GM12878 (cell line): ENCODE measurements around the gene POLD2.

Experiments
- BACH1 ChIP-seq: fragments of 450-650 bp; IDR thresholded peaks from 2 replicates; pipeline ENCODE4 v1.6.1; 2017; ENCODE audit warnings: mild to moderate bottlenecking, borderline replicate concordance
- GABPA ChIP-seq: IDR thresholded peaks from 2 replicates; pipeline ENCODE4 v1.6.1; 2014; ENCODE audit warnings: antibody characterized with exemption, low read depth, mild to moderate bottlenecking, inconsistent platforms
- NRF1 ChIP-seq: conservative IDR thresholded peaks from 2 replicates; pipeline ENCODE4 v1.6.1; 2011; ENCODE audit warnings: mild to moderate bottlenecking, low read depth, low read length, improper control_type of control experiment
- POLR2A ChIP-seq: IDR thresholded peaks from 2 replicates; pipeline ENCODE4 v1.6.1; 2011; ENCODE audit warnings: low read depth, mild to moderate bottlenecking, low read length
- TF ChIP-seq, protein P1 (sequence below), 3 experiments: IDR thresholded peaks in 2 of 3; conservative IDR thresholded peaks in 1 of 3; 2 replicates each; pipeline ENCODE4 v1.5.1; 2011; ENCODE audit warnings: low read depth in 3 of 3, low read length in 3 of 3, mild to moderate bottlenecking in 3 of 3, control low read depth in 2 of 3, moderate library complexity in 2 of 3, inconsistent platforms in 1 of 3, mixed read lengths in 1 of 3; ENCODE audit not compliant: control insufficient read depth in 2 of 3, insufficient read depth in 1 of 3; ENCODE audit errors: extremely low read depth in 1 of 3
- TF ChIP-seq, protein P2 (sequence below): IDR thresholded peaks from 2 replicates; pipeline ENCODE4 v1.6.1; 2012; ENCODE audit warnings: low read depth, low read length, improper control_type of control experiment
- TF ChIP-seq, protein P3 (sequence below): IDR thresholded peaks from 2 replicates; pipeline ENCODE4 v1.6.1; 2012; ENCODE audit warnings: low read length, inconsistent platforms
- TF ChIP-seq, protein P4 (sequence below): fragments of 450-650 bp; IDR thresholded peaks from 2 replicates; pipeline ENCODE4 v1.6.1; 2017; ENCODE audit warnings: mild to moderate bottlenecking, moderate library complexity

DNA sequence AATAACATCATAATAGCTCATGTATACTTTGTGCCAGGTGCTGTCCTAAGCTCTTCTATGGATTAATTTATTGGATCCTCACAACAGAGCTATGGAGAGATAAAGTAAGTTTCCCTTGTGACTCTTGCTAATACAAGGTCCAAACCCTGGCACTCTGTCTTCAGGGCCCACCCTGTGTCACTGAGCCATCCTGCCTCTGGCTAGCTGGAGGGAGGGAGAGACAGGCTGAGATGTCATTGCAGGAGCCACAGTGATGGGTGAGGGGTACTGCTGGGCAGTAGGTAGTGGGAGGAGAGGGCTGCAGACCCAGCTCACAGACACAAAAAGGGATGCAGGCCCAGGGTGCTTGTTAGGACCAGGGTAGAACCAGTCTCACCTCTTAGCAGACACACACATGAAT, 49.0 kb upstream of the POLD2 start:
- TF ChIP-seq, protein P1, sequence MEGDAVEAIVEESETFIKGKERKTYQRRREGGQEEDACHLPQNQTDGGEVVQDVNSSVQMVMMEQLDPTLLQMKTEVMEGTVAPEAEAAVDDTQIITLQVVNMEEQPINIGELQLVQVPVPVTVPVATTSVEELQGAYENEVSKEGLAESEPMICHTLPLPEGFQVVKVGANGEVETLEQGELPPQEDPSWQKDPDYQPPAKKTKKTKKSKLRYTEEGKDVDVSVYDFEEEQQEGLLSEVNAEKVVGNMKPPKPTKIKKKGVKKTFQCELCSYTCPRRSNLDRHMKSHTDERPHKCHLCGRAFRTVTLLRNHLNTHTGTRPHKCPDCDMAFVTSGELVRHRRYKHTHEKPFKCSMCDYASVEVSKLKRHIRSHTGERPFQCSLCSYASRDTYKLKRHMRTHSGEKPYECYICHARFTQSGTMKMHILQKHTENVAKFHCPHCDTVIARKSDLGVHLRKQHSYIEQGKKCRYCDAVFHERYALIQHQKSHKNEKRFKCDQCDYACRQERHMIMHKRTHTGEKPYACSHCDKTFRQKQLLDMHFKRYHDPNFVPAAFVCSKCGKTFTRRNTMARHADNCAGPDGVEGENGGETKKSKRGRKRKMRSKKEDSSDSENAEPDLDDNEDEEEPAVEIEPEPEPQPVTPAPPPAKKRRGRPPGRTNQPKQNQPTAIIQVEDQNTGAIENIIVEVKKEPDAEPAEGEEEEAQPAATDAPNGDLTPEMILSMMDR (IDR thresholded peaks at IDR 0.05 in 2 of 3, conservative IDR thresholded peaks at IDR 0.05 in 1 of 3; ENCODE audit: control insufficient read depth in 2 of 3, extremely low read depth in 1 of 3, insufficient read depth in 1 of 3, low read depth in 3 of 3, low read length in 3 of 3), result no peak
- TF ChIP-seq POLR2A, result no peak
- TF ChIP-seq BACH1, result no peak
- TF ChIP-seq, protein P2, sequence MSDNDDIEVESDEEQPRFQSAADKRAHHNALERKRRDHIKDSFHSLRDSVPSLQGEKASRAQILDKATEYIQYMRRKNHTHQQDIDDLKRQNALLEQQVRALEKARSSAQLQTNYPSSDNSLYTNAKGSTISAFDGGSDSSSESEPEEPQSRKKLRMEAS, result no peak
- no peak for TF ChIP-seq GABPA
- TF ChIP-seq, protein P3, sequence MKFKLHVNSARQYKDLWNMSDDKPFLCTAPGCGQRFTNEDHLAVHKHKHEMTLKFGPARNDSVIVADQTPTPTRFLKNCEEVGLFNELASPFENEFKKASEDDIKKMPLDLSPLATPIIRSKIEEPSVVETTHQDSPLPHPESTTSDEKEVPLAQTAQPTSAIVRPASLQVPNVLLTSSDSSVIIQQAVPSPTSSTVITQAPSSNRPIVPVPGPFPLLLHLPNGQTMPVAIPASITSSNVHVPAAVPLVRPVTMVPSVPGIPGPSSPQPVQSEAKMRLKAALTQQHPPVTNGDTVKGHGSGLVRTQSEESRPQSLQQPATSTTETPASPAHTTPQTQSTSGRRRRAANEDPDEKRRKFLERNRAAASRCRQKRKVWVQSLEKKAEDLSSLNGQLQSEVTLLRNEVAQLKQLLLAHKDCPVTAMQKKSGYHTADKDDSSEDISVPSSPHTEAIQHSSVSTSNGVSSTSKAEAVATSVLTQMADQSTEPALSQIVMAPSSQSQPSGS, result no peak
- TF ChIP-seq, protein P4, sequence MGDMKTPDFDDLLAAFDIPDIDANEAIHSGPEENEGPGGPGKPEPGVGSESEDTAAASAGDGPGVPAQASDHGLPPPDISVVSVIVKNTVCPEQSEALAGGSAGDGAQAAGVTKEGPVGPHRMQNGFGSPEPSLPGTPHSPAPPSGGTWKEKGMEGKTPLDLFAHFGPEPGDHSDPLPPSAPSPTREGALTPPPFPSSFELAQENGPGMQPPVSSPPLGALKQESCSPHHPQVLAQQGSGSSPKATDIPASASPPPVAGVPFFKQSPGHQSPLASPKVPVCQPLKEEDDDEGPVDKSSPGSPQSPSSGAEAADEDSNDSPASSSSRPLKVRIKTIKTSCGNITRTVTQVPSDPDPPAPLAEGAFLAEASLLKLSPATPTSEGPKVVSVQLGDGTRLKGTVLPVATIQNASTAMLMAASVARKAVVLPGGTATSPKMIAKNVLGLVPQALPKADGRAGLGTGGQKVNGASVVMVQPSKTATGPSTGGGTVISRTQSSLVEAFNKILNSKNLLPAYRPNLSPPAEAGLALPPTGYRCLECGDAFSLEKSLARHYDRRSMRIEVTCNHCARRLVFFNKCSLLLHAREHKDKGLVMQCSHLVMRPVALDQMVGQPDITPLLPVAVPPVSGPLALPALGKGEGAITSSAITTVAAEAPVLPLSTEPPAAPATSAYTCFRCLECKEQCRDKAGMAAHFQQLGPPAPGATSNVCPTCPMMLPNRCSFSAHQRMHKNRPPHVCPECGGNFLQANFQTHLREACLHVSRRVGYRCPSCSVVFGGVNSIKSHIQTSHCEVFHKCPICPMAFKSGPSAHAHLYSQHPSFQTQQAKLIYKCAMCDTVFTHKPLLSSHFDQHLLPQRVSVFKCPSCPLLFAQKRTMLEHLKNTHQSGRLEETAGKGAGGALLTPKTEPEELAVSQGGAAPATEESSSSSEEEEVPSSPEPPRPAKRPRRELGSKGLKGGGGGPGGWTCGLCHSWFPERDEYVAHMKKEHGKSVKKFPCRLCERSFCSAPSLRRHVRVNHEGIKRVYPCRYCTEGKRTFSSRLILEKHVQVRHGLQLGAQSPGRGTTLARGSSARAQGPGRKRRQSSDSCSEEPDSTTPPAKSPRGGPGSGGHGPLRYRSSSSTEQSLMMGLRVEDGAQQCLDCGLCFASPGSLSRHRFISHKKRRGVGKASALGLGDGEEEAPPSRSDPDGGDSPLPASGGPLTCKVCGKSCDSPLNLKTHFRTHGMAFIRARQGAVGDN, result no peak
- TF ChIP-seq NRF1, result no peak
